ENCODE results near the gene ESPL1. TPM values are rescaled to one million over a fixed set of nuclear protein-coding genes. Genes with fewer than 3 reads are reported as not detected.

Gene ESPL1
- total and polyA plus RNA-seq, 2 of the 13 experiments (the other 11 are each of a cell fraction or from before 2014, with no cell fraction given) = 5.8 to 11.5 TPM

DNA sequence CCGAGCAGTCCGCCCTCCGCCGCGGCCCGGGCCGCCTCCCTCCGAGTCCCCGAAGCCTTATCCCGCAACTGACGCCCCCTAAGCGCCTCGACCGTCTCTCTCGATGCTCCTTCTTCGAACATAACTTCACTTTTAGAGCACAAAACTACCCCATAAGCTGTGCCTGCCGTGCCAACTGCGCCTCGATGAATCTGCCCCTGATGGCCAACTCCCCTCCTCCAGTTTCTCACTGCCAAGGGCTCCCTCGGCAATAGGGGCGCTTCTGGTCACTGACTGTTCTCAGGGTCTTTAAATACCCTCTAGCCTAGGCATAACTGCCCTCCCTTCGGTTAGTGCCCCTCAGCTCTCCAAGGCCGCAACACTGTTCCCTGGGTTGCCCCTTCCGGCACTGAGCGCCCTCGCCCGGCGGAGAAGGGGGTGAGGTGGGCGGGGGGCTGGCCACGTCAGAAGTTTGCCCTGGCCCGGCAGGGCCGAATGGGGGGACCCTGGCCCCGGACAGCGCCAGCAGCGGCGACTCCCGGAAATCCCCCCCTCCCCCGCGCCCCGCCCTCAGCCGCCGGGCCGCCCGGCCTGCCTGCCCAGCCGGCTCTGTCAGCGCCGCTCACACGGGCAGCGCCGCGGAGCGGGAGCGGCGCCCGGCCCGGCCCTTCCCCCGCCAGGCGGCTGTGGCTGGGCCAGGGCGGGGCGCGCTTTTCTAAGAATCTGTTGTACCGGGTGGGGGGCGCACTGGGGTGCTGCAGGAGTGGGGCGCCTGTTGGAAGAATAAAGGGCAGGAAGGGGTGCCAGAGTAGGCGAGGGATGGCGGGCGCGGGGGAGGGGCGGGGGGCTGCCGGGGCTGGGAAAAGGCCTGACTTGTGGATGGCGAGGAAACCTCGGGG, 46.7 kb upstream of the ESPL1 start (continued):
- TF ChIP-seq, protein P1, sequence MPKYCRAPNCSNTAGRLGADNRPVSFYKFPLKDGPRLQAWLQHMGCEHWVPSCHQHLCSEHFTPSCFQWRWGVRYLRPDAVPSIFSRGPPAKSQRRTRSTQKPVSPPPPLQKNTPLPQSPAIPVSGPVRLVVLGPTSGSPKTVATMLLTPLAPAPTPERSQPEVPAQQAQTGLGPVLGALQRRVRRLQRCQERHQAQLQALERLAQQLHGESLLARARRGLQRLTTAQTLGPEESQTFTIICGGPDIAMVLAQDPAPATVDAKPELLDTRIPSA (CRISPR knock-in tag; IDR thresholded peaks at IDR 0.05; ENCODE audit: borderline replicate concordance) = no peak
- TF ChIP-seq, protein P2, sequence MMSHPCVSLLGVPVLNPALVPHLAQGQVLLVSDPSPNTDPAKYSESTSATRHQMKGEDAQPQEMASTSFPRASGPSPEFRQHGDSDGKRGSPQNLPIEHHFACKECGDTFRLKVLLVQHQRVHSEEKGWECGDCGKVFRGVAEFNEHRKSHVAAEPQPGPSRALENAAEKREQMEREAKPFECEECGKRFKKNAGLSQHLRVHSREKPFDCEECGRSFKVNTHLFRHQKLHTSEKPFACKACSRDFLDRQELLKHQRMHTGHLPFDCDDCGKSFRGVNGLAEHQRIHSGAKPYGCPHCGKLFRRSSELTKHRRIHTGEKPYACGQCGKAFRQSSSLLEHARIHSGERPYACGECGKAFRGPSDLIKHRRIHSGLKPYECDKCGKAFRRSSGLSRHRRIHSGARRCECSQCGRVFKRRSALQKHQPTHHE (CRISPR knock-in tag; IDR thresholded peaks at IDR 0.05; ENCODE audit: borderline replicate concordance) = 0 out of 2 replicates have a peak, but pooled peaks have one; percentile 56
- peak; percentile 19; the same call in 1 of the 2 replicates for TF ChIP-seq NFKBIZ (CRISPR knock-in tag; IDR thresholded peaks at IDR 0.05)
- no peak for TF ChIP-seq NR3C1 (CRISPR knock-in tag; IDR thresholded peaks at IDR 0.05)
- no peak for TF ChIP-seq PTBP1 (IDR thresholded peaks at IDR 0.05; ENCODE audit: low read depth, low read length, poor library complexity, severe bottlenecking)
- TF ChIP-seq ZFX (CRISPR knock-in tag; IDR thresholded peaks at IDR 0.05; ENCODE audit: low read depth) = peak; percentile 82
- no peak for TF ChIP-seq ZNF616 (CRISPR knock-in tag; IDR thresholded peaks at IDR 0.05; ENCODE audit: low read depth)
- TF ChIP-seq, protein P3, sequence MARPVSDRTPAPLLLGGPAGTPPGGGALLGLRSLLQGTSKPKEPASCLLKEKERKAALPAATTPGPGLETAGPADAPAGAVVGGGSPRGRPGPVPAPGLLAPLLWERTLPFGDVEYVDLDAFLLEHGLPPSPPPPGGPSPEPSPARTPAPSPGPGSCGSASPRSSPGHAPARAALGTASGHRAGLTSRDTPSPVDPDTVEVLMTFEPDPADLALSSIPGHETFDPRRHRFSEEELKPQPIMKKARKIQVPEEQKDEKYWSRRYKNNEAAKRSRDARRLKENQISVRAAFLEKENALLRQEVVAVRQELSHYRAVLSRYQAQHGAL (CRISPR knock-in tag; IDR thresholded peaks at IDR 0.05; ENCODE audit: not compliant biosample characterization) = peak; percentile 45
- TF ChIP-seq GATAD1 (CRISPR knock-in tag; IDR thresholded peaks at IDR 0.05) = peak; percentile 46; the same call in 1 of the 2 replicates
- TF ChIP-seq, protein P4, sequence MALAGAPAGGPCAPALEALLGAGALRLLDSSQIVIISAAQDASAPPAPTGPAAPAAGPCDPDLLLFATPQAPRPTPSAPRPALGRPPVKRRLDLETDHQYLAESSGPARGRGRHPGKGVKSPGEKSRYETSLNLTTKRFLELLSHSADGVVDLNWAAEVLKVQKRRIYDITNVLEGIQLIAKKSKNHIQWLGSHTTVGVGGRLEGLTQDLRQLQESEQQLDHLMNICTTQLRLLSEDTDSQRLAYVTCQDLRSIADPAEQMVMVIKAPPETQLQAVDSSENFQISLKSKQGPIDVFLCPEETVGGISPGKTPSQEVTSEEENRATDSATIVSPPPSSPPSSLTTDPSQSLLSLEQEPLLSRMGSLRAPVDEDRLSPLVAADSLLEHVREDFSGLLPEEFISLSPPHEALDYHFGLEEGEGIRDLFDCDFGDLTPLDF (CRISPR knock-in tag; IDR thresholded peaks at IDR 0.05) = peak; percentile 50; the same call in 1 of the 2 replicates
- no peak for TF ChIP-seq PAWR (CRISPR knock-in tag; IDR thresholded peaks at IDR 0.05; ENCODE audit: borderline replicate concordance)
- TF ChIP-seq, protein P5, sequence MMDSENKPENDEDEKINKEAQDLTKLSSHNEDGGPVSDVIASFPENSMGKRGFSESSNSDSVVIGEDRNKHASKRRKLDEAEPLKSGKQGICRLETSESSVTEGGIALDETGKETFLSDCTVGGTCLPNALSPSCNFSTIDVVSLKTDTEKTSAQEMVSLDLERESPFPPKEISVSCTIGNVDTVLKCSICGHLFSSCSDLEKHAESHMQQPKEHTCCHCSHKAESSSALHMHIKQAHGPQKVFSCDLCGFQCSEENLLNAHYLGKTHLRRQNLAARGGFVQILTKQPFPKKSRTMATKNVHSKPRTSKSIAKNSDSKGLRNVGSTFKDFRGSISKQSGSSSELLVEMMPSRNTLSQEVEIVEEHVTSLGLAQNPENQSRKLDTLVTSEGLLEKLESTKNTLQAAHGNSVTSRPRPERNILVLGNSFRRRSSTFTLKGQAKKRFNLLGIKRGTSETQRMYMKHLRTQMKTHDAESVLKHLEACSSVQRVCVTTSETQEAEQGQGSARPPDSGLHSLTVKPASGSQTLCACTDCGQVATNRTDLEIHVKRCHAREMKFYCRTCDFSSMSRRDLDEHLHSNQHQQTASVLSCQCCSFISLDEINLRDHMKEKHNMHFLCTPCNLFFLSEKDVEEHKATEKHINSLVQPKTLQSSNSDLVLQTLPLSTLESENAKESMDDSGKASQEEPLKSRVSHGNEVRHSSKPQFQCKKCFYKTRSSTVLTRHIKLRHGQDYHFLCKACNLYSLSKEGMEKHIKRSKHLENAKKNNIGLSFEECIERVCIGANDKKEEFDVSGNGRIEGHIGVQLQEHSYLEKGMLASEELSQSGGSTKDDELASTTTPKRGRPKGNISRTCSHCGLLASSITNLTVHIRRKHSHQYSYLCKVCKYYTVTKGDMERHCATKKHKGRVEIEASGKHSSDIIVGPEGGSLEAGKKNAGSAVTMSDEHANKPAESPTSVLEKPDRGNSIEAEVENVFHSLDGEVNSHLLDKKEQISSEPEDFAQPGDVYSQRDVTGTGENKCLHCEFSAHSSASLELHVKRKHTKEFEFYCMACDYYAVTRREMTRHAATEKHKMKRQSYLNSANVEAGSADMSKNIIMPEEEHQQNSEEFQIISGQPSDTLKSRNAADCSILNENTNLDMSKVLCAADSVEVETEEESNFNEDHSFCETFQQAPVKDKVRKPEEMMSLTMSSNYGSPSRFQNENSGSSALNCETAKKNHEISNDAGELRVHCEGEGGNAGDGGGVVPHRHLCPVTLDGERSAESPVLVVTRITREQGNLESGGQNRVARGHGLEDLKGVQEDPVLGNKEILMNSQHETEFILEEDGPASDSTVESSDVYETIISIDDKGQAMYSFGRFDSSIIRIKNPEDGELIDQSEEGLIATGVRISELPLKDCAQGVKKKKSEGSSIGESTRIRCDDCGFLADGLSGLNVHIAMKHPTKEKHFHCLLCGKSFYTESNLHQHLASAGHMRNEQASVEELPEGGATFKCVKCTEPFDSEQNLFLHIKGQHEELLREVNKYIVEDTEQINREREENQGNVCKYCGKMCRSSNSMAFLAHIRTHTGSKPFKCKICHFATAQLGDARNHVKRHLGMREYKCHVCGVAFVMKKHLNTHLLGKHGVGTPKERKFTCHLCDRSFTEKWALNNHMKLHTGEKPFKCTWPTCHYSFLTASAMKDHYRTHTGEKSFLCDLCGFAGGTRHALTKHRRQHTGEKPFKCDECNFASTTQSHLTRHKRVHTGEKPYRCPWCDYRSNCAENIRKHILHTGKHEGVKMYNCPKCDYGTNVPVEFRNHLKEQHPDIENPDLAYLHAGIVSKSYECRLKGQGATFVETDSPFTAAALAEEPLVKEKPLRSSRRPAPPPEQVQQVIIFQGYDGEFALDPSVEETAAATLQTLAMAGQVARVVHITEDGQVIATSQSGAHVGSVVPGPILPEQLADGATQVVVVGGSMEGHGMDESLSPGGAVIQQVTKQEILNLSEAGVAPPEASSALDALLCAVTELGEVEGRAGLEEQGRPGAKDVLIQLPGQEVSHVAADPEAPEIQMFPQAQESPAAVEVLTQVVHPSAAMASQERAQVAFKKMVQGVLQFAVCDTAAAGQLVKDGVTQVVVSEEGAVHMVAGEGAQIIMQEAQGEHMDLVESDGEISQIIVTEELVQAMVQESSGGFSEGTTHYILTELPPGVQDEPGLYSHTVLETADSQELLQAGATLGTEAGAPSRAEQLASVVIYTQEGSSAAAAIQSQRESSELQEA (CRISPR knock-in tag; IDR thresholded peaks at IDR 0.05; ENCODE audit: not compliant biosample characterization) = peak; percentile 65
- no peak for TF ChIP-seq MIER2 (CRISPR knock-in tag; IDR thresholded peaks at IDR 0.05)
- TF ChIP-seq ZNF263 (CRISPR knock-in tag; IDR thresholded peaks at IDR 0.05) = no peak
- no peak for TF ChIP-seq ETV6 (CRISPR knock-in tag; conservative IDR thresholded peaks at IDR 0.05)
- TF ChIP-seq PAF1 (CRISPR knock-in tag; IDR thresholded peaks at IDR 0.05) = no peak

Data from HepG2 (cell line).